ENCODE results near the gene AMDHD2.

- no peak for TF ChIP-seq CTCF (IDR thresholded peaks at IDR 0.05; ENCODE audit: low read depth, low read length)
- TF ChIP-seq POLR2A (IDR thresholded peaks at IDR 0.05; ENCODE audit: extremely low read depth, insufficient read length): no peak
- no peak for TF ChIP-seq MYC (IDR thresholded peaks at IDR 0.05; ENCODE audit: low read depth, low read length)
Observed at GRCh38 chr16:2484898-2485508, 35.2 kb upstream of the AMDHD2 start.
